Measurements from ENCODE around the gene TNPO1.

TNPO1 gene

DNA sequence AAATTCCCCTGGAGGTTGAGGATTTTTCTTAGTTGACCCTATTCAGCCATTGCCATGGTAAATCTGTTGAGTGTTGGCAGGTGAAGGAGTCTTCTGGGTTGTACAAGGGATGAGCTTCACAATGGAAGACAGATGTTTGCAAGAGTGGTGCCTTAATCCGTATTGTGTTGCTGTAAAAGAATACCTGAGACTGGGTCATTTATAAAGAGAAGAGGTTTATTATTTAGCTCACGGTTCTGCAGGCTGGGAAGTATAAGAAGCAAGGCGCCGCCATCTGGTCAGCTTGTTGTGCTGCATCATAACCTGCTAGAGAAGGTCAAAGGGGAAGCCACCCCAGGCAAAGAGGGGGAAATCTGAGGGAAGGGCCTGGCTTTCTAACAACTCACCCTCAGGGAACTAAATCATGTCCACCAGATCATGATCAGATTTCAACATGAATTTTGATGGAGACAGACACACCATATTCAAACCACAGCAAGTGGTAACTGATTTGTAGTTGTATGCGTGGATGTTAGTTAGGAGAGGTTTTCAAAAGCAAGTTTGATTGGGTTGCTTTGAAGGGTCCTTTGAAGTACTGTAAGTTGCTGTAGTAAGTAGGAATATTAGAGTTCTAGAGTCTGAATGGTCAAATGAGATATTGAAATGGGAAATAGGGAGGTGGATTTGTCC is 2.5 kb downstream of the TNPO1 start:
- no peak for DNase-seq (ENCODE audit: low read depth)

GRCh38 chr5:72821776-72822175 is 5.3 kb downstream of the TNPO1 start:
- no peak for DNase-seq (ENCODE audit: low read depth)

DNA sequence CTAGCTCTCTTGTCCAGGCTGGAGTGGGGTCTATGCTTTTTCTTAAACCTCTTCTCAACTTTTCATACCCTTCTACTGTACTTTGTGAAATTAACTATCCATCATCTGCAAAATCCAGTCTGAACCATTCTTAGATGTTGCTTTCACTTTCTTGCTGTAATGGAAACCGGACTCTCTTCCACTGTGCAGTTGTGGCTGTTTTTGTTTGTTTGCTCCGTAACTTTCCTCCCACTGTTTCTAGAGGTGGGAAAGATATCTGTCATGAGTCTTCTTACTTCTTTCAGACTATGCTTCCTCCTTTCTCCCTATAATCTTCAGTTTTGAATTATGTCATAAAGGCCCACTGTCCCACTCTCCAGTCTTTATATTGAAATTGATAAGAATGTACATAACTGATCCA is 6.5 kb downstream of the TNPO1 start:
- no peak for DNase-seq (ENCODE audit: low read depth)

GRCh38 chr5:72829707-72830106 is 13.2 kb downstream of the TNPO1 start:
- no peak for DNase-seq (ENCODE audit: low read depth)

DNA sequence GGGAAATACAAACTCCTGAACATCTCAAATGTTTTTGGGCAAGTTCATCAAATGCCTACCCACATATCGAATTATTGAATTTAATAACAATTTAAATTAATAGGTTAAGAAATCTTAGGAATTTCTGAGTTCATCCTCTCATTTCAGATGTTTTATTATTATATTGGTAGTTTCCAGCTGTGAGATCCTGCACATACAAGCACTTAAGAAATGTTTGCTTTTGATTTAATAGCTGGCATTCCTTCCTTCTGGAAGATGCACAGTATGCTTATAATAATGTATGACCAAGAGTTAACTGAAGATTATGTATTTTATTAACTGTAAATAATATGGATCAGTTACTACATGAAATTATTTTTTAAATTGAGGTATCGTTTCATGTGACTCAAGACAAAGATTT is 13.9 kb downstream of the TNPO1 start:
- DNase-seq (ENCODE audit: low read depth): no peak

GRCh38 chr5:72831685-72832084 is 15.2 kb downstream of the TNPO1 start:
- DNase-seq (ENCODE audit: low read depth): no peak

- DNase-seq (ENCODE audit: low read depth): no peak
Measured at GRCh38 chr5:72834924-72835323, 18.5 kb downstream of the TNPO1 start.

DNA sequence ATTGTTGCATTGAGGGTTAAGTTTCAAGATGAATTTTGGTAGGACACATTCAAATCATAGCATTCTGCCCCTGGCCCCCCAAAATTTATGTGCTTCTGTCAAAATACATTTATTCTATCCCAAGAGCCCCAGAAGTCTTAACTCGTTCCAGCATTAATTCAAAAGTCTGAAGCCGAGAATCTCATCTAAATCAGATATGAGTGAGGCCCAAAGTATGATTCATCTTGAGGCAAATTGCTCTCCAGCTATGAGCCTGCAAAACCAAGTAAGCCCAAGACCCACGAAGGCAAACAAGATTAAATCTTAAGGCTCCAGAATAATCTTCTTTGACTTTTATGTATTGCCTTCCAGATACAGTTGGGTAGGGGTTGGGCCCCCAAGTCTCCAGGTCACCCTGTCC is 19.2 kb downstream of the TNPO1 start:
- DNase-seq (ENCODE audit: low read depth): no peak

DNA sequence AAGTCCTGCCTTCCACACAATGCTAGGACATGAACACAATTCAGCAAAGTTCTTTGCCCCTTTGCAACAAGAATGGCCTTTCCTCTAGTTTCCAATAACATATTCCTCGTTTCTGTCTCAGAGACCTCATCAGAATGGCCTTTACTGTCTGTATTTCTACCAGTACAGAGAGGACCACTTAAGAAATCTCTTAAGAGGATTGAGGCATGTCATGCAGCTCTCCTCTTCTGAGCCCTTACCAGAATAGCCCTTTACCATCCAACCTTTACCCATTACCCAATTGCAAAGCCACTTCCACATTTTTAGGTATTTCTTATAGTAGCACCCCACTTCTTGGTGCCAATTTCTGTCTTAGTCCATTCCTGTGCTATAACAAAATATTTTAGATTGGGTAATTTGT is 20.3 kb downstream of the TNPO1 start:
- DNase-seq (ENCODE audit: low read depth): no peak

- DNase-seq (ENCODE audit: low read depth): no peak
Measured at GRCh38 chr5:72837524-72838096, 21.1 kb downstream of the TNPO1 start.

- DNase-seq (ENCODE audit: low read depth): no peak
Measured at GRCh38 chr5:72840041-72840440, 23.6 kb downstream of the TNPO1 start.

- no peak for DNase-seq (ENCODE audit: low read depth)
Measured at GRCh38 chr5:72841756-72842535, 25.5 kb downstream of the TNPO1 start.

DNA sequence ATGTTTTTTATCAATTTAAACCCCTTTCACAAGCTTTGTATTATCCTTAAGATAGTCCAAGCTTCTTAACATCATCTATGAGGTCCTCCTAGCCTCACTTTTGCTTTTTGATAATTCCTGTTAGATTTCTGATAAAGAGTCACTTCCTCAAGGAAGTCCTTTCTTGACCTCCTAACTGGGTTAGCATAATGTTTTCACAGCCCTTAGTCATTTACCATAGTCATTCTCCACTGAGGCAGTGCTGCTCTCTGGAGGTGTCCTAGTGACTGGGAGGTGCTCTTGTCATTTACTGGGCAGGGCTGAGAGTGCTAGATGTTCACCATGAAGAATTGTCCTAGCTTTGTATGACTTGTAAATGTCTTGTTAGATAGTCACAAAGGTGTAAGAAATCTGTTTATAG is 26.4 kb downstream of the TNPO1 start:
- DNase-seq (ENCODE audit: low read depth): no peak

DNA sequence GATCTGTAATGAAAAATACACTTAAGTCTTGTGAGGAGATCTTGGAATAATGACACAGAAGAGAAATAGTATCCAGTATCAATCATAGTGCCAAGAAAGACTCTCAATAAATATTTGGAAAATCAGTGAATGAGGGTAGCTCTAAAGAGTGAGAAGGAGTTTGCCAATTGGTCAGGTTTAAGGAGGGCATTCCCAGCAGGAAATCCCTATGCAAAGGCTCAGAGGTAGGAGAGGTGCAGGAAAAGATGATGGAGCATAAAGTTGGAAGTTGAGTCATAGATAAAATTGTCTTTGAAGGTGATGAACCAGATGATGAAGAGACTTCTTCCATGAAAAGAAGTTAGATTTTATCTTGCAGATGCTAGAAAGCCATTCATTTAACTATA is 27.8 kb downstream of the TNPO1 start:
- DNase-seq (ENCODE audit: low read depth): no peak

- no peak for DNase-seq (ENCODE audit: low read depth)
Measured at GRCh38 chr5:72845889-72846288, 29.4 kb downstream of the TNPO1 start.

DNA sequence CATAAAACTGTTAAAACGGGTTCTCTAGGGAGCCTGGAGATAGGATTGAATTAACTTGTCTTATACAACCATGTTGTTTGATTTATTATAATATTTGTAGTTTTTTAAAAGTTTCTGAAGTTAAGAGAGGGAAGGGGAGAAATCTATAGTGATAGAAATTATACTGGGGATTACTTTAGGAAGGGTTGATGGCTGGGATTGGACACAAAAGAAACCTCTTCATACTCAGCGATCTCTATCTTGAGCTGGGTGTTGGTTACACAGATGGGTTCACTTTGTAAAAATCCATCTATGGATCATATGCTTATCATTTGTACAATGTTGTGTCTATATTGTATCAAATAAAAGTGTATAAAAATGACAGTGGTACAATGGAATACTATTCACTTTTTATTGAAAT is 30.0 kb downstream of the TNPO1 start:
- no peak for DNase-seq (ENCODE audit: low read depth)

DNA sequence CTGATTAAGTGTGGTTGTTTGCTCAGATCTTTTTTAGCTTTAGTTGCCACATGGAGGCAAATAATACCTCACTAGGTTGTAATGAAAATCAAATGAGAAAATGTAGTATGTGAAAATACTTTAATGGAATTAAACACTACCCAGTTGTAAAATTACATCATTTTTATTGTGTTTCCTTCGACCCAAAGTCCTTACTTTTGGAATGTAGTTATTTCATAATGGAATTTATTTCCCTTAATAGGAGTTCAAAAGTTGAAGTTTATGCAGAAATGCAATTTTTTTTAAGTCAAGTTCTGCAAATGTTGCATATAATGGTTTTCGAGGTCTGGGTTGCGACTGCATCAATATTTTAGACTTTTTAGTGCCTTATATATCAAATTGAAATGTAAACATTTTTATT is 31.0 kb downstream of the TNPO1 start:
- DNase-seq (ENCODE audit: low read depth): no peak

- peak; percentile 88 for DNase-seq (ENCODE audit: low read depth)
Measured at GRCh38 chr5:72847989-72848473, 31.6 kb downstream of the TNPO1 start.

GRCh38 chr5:72848474-72849428 is 32.3 kb downstream of the TNPO1 start:
- no peak for DNase-seq (ENCODE audit: low read depth)

- DNase-seq (ENCODE audit: low read depth): no peak
Measured at GRCh38 chr5:72849546-72849945, 33.1 kb downstream of the TNPO1 start.

DNA sequence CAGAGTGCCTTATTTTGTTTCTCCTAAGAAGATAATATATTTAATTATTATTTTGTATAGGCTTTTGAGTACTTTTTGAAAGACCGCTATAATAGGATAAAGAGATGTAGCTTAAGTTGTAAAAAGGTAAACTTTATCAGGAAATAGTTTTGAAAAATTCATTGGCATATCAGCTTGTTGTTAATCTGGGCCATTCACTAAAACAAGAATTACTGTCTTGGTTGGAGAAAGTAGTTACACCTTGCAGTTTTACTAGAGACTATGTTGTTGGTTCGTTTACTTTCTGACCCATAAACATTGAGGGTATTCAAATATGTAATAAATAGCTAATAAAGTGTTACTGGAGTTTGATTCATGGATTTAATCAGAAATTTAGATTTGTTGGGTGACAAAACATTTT is 33.7 kb downstream of the TNPO1 start:
- DNase-seq (ENCODE audit: low read depth): no peak

DNA sequence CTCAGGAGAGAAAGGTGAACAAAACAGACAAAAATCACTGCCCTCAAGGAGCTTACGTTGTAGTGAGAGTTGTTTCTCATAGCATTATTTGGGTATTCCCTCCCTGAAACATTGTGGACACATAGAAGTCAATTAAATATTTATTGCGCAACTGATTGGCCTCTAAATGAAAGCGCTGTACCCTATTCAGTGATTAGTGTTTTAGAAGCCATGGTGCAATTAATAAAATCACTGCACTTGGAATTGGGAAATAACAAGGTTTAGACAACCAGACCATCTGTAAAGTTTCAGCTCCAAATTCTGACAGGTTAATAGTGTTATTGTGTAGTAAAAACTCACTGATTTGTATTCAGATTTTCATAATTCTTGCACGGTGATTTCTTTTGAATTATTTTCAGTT is 35.9 kb downstream of the TNPO1 start:
- no peak for DNase-seq (ENCODE audit: low read depth)
